ENCODE data around the gene TRMT112.

GRCh38 chr11:64337538-64338249 is 20.3 kb upstream of the TRMT112 start:
- TF ChIP-seq CTCF (IDR thresholded peaks at IDR 0.05; ENCODE audit: low read length) (no peak), EZH2 (IDR thresholded peaks at IDR 0.05; ENCODE audit: borderline replicate concordance, low read length) (no peak)
